ENCODE data around the gene UBE2H. TPM values are rescaled to one million over a fixed set of nuclear protein-coding genes. Genes with fewer than 3 reads are reported as not detected.

Gene UBE2H
- total RNA-seq, 1 donor from 2014 or later = 194 TPM

- H3K27me3 ChIP-seq (ENCODE audit: insufficient read depth, low read length) = no peaks in the 10 kb centered on the region
- peaks cover 80% of the 10 kb centered on the region for H3K79me2 ChIP-seq (ENCODE audit: insufficient read depth, low read length)
- Mint-ChIP-seq H3K27ac (ENCODE audit: unreplicated experiment) (peak overlapping the region; percentile 59), H3K9me3 (ENCODE audit: unreplicated experiment) (no peaks in the 10 kb centered on the region), H3K4me3 (ENCODE audit: unreplicated experiment) (no peak overlapping the region), H3K4me1 (ENCODE audit: low read depth, unreplicated experiment) (peaks cover 22% of the 10 kb centered on the region), H3K36me3 (ENCODE audit: low read depth, unreplicated experiment) (peaks cover 15% of the 10 kb centered on the region), H3K27me3 (ENCODE audit: low read depth, unreplicated experiment) (no peaks in the 10 kb centered on the region)
- H3K4me3 ChIP-seq (ENCODE audit: insufficient read depth, low read depth, low read length) = no peak overlapping the region
- H4K20me1 ChIP-seq (ENCODE audit: insufficient read depth, low read length) = peaks cover 69% of the 10 kb centered on the region
- DNase-seq (ENCODE audit: low read depth) (no peak), FAIRE-seq (no peak)
- H3K36me3 ChIP-seq (ENCODE audit: insufficient read depth, low read length) = peaks cover 3% of the 10 kb centered on the region
- H3K9me3 ChIP-seq (ENCODE audit: insufficient read depth, low read depth, low read length) = no peaks in the 10 kb centered on the region
- H3K27ac ChIP-seq (ENCODE audit: low read depth, low read length) = no peak overlapping the region
- no peak for TF ChIP-seq CTCF (IDR thresholded peaks at IDR 0.05; ENCODE audit: insufficient read depth, low read depth, low read length)
- no peak for TF ChIP-seq EZH2 (IDR thresholded peaks at IDR 0.05; ENCODE audit: insufficient read depth, low read length)
- H3K9ac ChIP-seq (ENCODE audit: low read length) = no peak overlapping the region
- H3K4me2 ChIP-seq (ENCODE audit: low read length) = no peak overlapping the region
- H3K4me1 ChIP-seq (ENCODE audit: insufficient read depth, low read length) = peaks cover 19% of the 10 kb centered on the region
- H2AFZ ChIP-seq (ENCODE audit: low read depth, low read length) = no peak overlapping the region
Measured at GRCh38 chr7:129926618-129927017, 26.1 kb downstream of the UBE2H start.

- Histone ChIP-seq H3K4me3 (ENCODE audit: insufficient read depth, low read depth, low read length) (no peak overlapping the region), H3K9ac (ENCODE audit: low read length) (peak overlapping the region; percentile 54), H4K20me1 (ENCODE audit: insufficient read depth, low read length) (peaks cover 78% of the 10 kb centered on the region), H3K4me1 (ENCODE audit: insufficient read depth, low read length) (peaks cover 19% of the 10 kb centered on the region), H3K79me2 (ENCODE audit: insufficient read depth, low read length) (peaks cover 84% of the 10 kb centered on the region), H3K4me2 (ENCODE audit: low read length) (peak overlapping the region; percentile 42), H3K27ac (ENCODE audit: low read depth, low read length) (peak overlapping the region; percentile 63), H3K9me3 (ENCODE audit: insufficient read depth, low read depth, low read length) (no peaks in the 10 kb centered on the region), H3K36me3 (ENCODE audit: insufficient read depth, low read length) (peaks cover 3% of the 10 kb centered on the region), H2AFZ (ENCODE audit: low read depth, low read length) (no peak overlapping the region), H3K27me3 (ENCODE audit: insufficient read depth, low read length) (no peaks in the 10 kb centered on the region)
- TF ChIP-seq CTCF (IDR thresholded peaks at IDR 0.05; ENCODE audit: insufficient read depth, low read depth, low read length) (no peak), EZH2 (IDR thresholded peaks at IDR 0.05; ENCODE audit: insufficient read depth, low read length) (no peak)
- H3K4me3 Mint-ChIP-seq (ENCODE audit: unreplicated experiment) = peak overlapping the region; percentile 61
- peak; percentile 90 for DNase-seq (ENCODE audit: low read depth)
- no peak for FAIRE-seq
- H3K27me3 Mint-ChIP-seq (ENCODE audit: low read depth, unreplicated experiment) = no peaks in the 10 kb centered on the region
- H3K4me1 Mint-ChIP-seq (ENCODE audit: low read depth, unreplicated experiment) = peaks cover 24% of the 10 kb centered on the region
- H3K9me3 Mint-ChIP-seq (ENCODE audit: unreplicated experiment) = no peaks in the 10 kb centered on the region
- peak overlapping the region; percentile 63 for H3K27ac Mint-ChIP-seq (ENCODE audit: unreplicated experiment)
- peaks cover 15% of the 10 kb centered on the region for H3K36me3 Mint-ChIP-seq (ENCODE audit: low read depth, unreplicated experiment)
Measured at GRCh38 chr7:129925416-129926002, 27.3 kb downstream of the UBE2H start.

GRCh38 chr7:129924602-129925001, 28.2 kb downstream of the UBE2H start:
- Mint-ChIP-seq H3K9me3 (ENCODE audit: unreplicated experiment) (no peaks in the 10 kb centered on the region), H3K4me3 (ENCODE audit: unreplicated experiment) (no peak overlapping the region), H3K36me3 (ENCODE audit: low read depth, unreplicated experiment) (peaks cover 16% of the 10 kb centered on the region), H3K4me1 (ENCODE audit: low read depth, unreplicated experiment) (peaks cover 24% of the 10 kb centered on the region), H3K27me3 (ENCODE audit: low read depth, unreplicated experiment) (no peaks in the 10 kb centered on the region), H3K27ac (ENCODE audit: unreplicated experiment) (peak overlapping the region; percentile 63)
- Histone ChIP-seq H4K20me1 (ENCODE audit: insufficient read depth, low read length) (peaks cover 79% of the 10 kb centered on the region), H3K4me2 (ENCODE audit: low read length) (no peak overlapping the region), H3K79me2 (ENCODE audit: insufficient read depth, low read length) (peaks cover 86% of the 10 kb centered on the region), H3K27me3 (ENCODE audit: insufficient read depth, low read length) (no peaks in the 10 kb centered on the region), H3K4me3 (ENCODE audit: insufficient read depth, low read depth, low read length) (no peak overlapping the region), H3K36me3 (ENCODE audit: insufficient read depth, low read length) (peaks cover 3% of the 10 kb centered on the region), H3K4me1 (ENCODE audit: insufficient read depth, low read length) (peaks cover 19% of the 10 kb centered on the region), H2AFZ (ENCODE audit: low read depth, low read length) (no peak overlapping the region), H3K9ac (ENCODE audit: low read length) (no peak overlapping the region), H3K27ac (ENCODE audit: low read depth, low read length) (peak overlapping the region; percentile 59), H3K9me3 (ENCODE audit: insufficient read depth, low read depth, low read length) (no peaks in the 10 kb centered on the region)
- TF ChIP-seq CTCF (IDR thresholded peaks at IDR 0.05; ENCODE audit: insufficient read depth, low read depth, low read length) (no peak), EZH2 (IDR thresholded peaks at IDR 0.05; ENCODE audit: insufficient read depth, low read length) (no peak)
- DNase-seq (ENCODE audit: low read depth) (no peak), FAIRE-seq (no peak)
